Neuronal stem cell (in vitro differentiated cells): Measurements from ENCODE around the gene BSND.

Experiments used
- DNase-seq: peaks from one replicate; pipeline ENCODE4 v3.0.0-alpha.2; 2013; ENCODE audit warnings: low spot score
- H2AFZ ChIP-seq: one replicate; pipeline ENCODE4 v1.6.1; 2013; ENCODE audit warnings: mild to moderate bottlenecking, low read length, inconsistent platforms
- H2AK5ac ChIP-seq: 2 replicates; pipeline ENCODE4 v1.6.1; 2013; ENCODE audit warnings: low read depth, mild to moderate bottlenecking, inconsistent platforms, low read length, moderate library complexity, mixed read lengths
- H2BK120ac ChIP-seq: 2 replicates; pipeline ENCODE4 v1.6.1; 2013; ENCODE audit warnings: low read depth, mild to moderate bottlenecking, inconsistent platforms, low read length, moderate library complexity, mixed read lengths
- H2BK12ac ChIP-seq: one replicate; pipeline ENCODE4 v1.6.1; 2013; ENCODE audit warnings: low read length, inconsistent platforms
- H2BK15ac ChIP-seq: 2 replicates; pipeline ENCODE4 v1.6.1; 2013; ENCODE audit warnings: mild to moderate bottlenecking, low read length, inconsistent platforms, mixed read lengths
- H2BK5ac ChIP-seq: one replicate; pipeline ENCODE4 v1.6.1; 2013; ENCODE audit warnings: inconsistent platforms, mild to moderate bottlenecking, low read length, moderate library complexity
- H3K14ac ChIP-seq: one replicate; pipeline ENCODE4 v1.6.1; 2013; ENCODE audit warnings: low read length, inconsistent platforms
- H3K18ac ChIP-seq: 2 replicates; pipeline ENCODE4 v1.6.1; 2013; ENCODE audit warnings: low read length, inconsistent platforms
- H3K23ac ChIP-seq: 2 replicates; pipeline ENCODE4 v1.6.1; 2013; ENCODE audit warnings: low read depth, mild to moderate bottlenecking, mixed read lengths, low read length, inconsistent platforms; ENCODE audit not compliant: poor library complexity
- H3K27ac ChIP-seq: replicated peaks from 3 replicates; pipeline ENCODE4 v1.5.1; 2013; ENCODE audit warnings: low read length, inconsistent platforms
- H3K27me3 ChIP-seq, 3 experiments: 2 replicates each; pipeline ENCODE4 v1.6.1; 2013; ENCODE audit warnings: low read length in 3 of 3, mild to moderate bottlenecking in 2 of 3, inconsistent platforms in 1 of 3, low read depth in 1 of 3, mixed read lengths in 1 of 3, moderate library complexity in 1 of 3; ENCODE audit not compliant: control insufficient read depth in 3 of 3, insufficient read depth in 3 of 3
- H3K36me3 ChIP-seq, 2 donors: replicated peaks in 1 of 2; 2 replicates each; pipeline ENCODE4 v1.6.1; 2013; ENCODE audit warnings: low read length in 2 of 2; ENCODE audit not compliant: control insufficient read depth in 2 of 2, insufficient read depth in 2 of 2
- H3K4ac ChIP-seq: 2 replicates; pipeline ENCODE4 v1.6.1; 2013; ENCODE audit warnings: inconsistent platforms, mild to moderate bottlenecking, low read length, moderate library complexity
- H3K4me1 ChIP-seq, 2 donors: 1 replicate in 1 of 2; 2 replicates in 1 of 2; pipeline ENCODE4 v1.6.1; 2013; ENCODE audit warnings: low read length in 2 of 2, low read depth in 1 of 2; ENCODE audit not compliant: control insufficient read depth in 2 of 2, insufficient read depth in 1 of 2
- H3K4me2 ChIP-seq: one replicate; pipeline ENCODE4 v1.6.1; 2013; ENCODE audit warnings: mild to moderate bottlenecking, low read length, inconsistent platforms; ENCODE audit not compliant: insufficient read depth, poor library complexity, severe bottlenecking
- H3K4me3 ChIP-seq, 2 donors: 2 replicates each; pipeline ENCODE4 v1.5.1; 2013; ENCODE audit warnings: low read length in 2 of 2, mild to moderate bottlenecking in 2 of 2, inconsistent platforms in 1 of 2, moderate library complexity in 1 of 2
- H3K79me1 ChIP-seq: one replicate; pipeline ENCODE4 v1.6.1; 2013; ENCODE audit warnings: low read depth, mild to moderate bottlenecking, inconsistent platforms, low read length, moderate library complexity
- H3K9ac ChIP-seq: one replicate; pipeline ENCODE4 v1.6.1; 2013; ENCODE audit warnings: mild to moderate bottlenecking, low read depth, low read length, inconsistent platforms; ENCODE audit not compliant: poor library complexity
- H3K9me3 ChIP-seq, 2 donors: replicated peaks in 1 of 2; 2 replicates each; pipeline versions ENCODE3 to v1.6.1; 2013; ENCODE audit warnings: low read length in 2 of 2, mild to moderate bottlenecking in 2 of 2, inconsistent platforms in 1 of 2, low read depth in 1 of 2, mixed read lengths in 1 of 2, moderate library complexity in 1 of 2; ENCODE audit not compliant: control insufficient read depth in 2 of 2, insufficient read depth in 1 of 2
- H4K8ac ChIP-seq: one replicate; pipeline ENCODE4 v1.6.1; 2013; ENCODE audit warnings: low read depth, mild to moderate bottlenecking, inconsistent platforms, low read length, moderate library complexity
- H4K91ac ChIP-seq: one replicate; pipeline ENCODE4 v1.6.1; 2013; ENCODE audit warnings: low read length, low read depth, mild to moderate bottlenecking, inconsistent platforms; ENCODE audit not compliant: poor library complexity
- WGBS, 2 donors: extraction: QIAGEN DNeasy Blood & Tissue Kit; methylation state at CpG; one replicate each; pipeline ENCODE4 v1.1.7; 2013; ENCODE audit warnings: missing lambda C conversion rate in 2 of 2, mixed read lengths in 1 of 2; ENCODE audit not compliant: insufficient read length in 2 of 2, insufficient replicate concordance in 1 of 2; ENCODE audit errors: extremely low coverage in 2 of 2; 5-methylcytosine and 5-hydroxymethylcytosine counted together

The BSND gene

GRCh38 chr1:54995013-54995760 is 3.5 kb upstream of the BSND start:
- H2BK15ac ChIP-seq: no peak overlapping the region
- H2BK5ac ChIP-seq: no peak overlapping the region
- no peak overlapping the region for H3K14ac ChIP-seq
- no peaks in the 10 kb centered on the region for H3K79me1 ChIP-seq
- H3K36me3 ChIP-seq: no peaks in the 10 kb centered on the region
- no peak overlapping the region for H2BK120ac ChIP-seq
- no peak overlapping the region for H4K8ac ChIP-seq
- peaks cover 7 to 78% (median 35%) of the 10 kb centered on the region in 3 experiments for H3K27me3 ChIP-seq
- H4K91ac ChIP-seq: no peak overlapping the region
- no CpG with 5 or more reads among the region's 12 CpGs for WGBS, 2 donors
- no peak overlapping the region for H3K18ac ChIP-seq
- H3K9ac ChIP-seq: no peak overlapping the region
- H3K4me1 ChIP-seq: peaks cover 3 to 12% of the 10 kb centered on the region in 2 donors
- H2AK5ac ChIP-seq: no peak overlapping the region
- no peak for DNase-seq
- no peak overlapping the region for H3K4me3 ChIP-seq
- H3K4me2 ChIP-seq: no peak overlapping the region
- H3K27ac ChIP-seq: no peak overlapping the region
- peaks cover 0 to 7% of the 10 kb centered on the region in 2 donors for H3K9me3 ChIP-seq
- H3K4ac ChIP-seq: no peak overlapping the region
- no peak overlapping the region for H2BK12ac ChIP-seq
- no peak overlapping the region for H3K23ac ChIP-seq
- no peak overlapping the region for H2AFZ ChIP-seq

- Histone ChIP-seq H2BK15ac (no peak overlapping the region), H2AK5ac (peak overlapping the region; percentile 20), H3K14ac (no peak overlapping the region), H3K9ac (no peak overlapping the region), H3K36me3 (no peaks in the 10 kb centered on the region), H3K23ac (no peak overlapping the region), H4K8ac (no peak overlapping the region), H3K4me3 (no peak overlapping the region), H2BK120ac (no peak overlapping the region), H2BK5ac (no peak overlapping the region), H3K18ac (no peak overlapping the region), H3K4me2 (no peak overlapping the region), H4K91ac (no peak overlapping the region), H2BK12ac (no peak overlapping the region), H3K79me1 (no peaks in the 10 kb centered on the region), H3K4ac (no peak overlapping the region), H3K4me1 (peaks cover 3 to 12% of the 10 kb centered on the region in 2 donors), H3K27ac (no peak overlapping the region), H2AFZ (no peak overlapping the region), H3K27me3 (peaks cover 7 to 73% (median 35%) of the 10 kb centered on the region in 3 experiments), H3K9me3 (peaks cover 0 to 7% of the 10 kb centered on the region in 2 donors)
- no peak for DNase-seq
- no CpG with 5 or more reads among the region's 9 CpGs for WGBS, 2 donors
These were observed 2.9 kb upstream of the BSND start for GRCh38 chr1:54995835-54996234.

- Histone ChIP-seq H2AFZ (no peak overlapping the region), H3K9me3 (peaks cover 0 to 7% of the 10 kb centered on the region in 2 donors), H3K4me3 (no peak overlapping the region), H3K4me1 (peaks cover 3 to 12% of the 10 kb centered on the region in 2 donors), H3K23ac (peak overlapping the region; percentile 40), H3K4ac (no peak overlapping the region), H3K79me1 (no peaks in the 10 kb centered on the region), H4K8ac (no peak overlapping the region), H3K4me2 (no peak overlapping the region), H3K36me3 (no peaks in the 10 kb centered on the region), H2AK5ac (peak overlapping the region; percentile 20), H4K91ac (no peak overlapping the region), H3K27ac (no peak overlapping the region), H2BK5ac (no peak overlapping the region), H3K18ac (no peak overlapping the region), H3K9ac (no peak overlapping the region), H3K27me3 (peaks cover 7 to 73% (median 35%) of the 10 kb centered on the region in 3 experiments), H2BK120ac (no peak overlapping the region), H2BK12ac (no peak overlapping the region), H2BK15ac (no peak overlapping the region), H3K14ac (no peak overlapping the region)
- DNase-seq: peak; percentile 74
- WGBS, 2 donors: no CpG with 5 or more reads among the region's 23 CpGs
These were observed 2.3 kb upstream of the BSND start for GRCh38 chr1:54996359-54996868.

- no CpG with 5 or more reads among the region's 46 CpGs for WGBS, 2 donors
- Histone ChIP-seq H3K9ac (peak overlapping the region; percentile 36), H3K4me1 (peaks cover 3 to 12% of the 10 kb centered on the region in 2 donors), H3K9me3 (peaks cover 0 to 7% of the 10 kb centered on the region in 2 donors), H2BK5ac (no peak overlapping the region), H3K79me1 (no peaks in the 10 kb centered on the region), H3K14ac (peak overlapping the region; percentile 14), H2AFZ (peak overlapping the region; percentile 68), H3K36me3 (no peaks in the 10 kb centered on the region), H4K8ac (no peak overlapping the region), H3K27me3 (peaks cover 7 to 72% (median 35%) of the 10 kb centered on the region in 3 experiments), H3K4me3 (no peak overlapping the region), H3K23ac (peak overlapping the region; percentile 58), H2BK15ac (no peak overlapping the region), H2AK5ac (no peak overlapping the region), H3K18ac (peak overlapping the region; percentile 42), H2BK120ac (peak overlapping the region; percentile 44), H3K27ac (no peak overlapping the region), H3K4me2 (peak overlapping the region; percentile 61), H2BK12ac (no peak overlapping the region), H3K4ac (no peak overlapping the region), H4K91ac (no peak overlapping the region)
- DNase-seq: no peak
These were observed 1.6 kb upstream of the BSND start for GRCh38 chr1:54996869-54997710.
